VCaP (cell line): Measurements from ENCODE around the gene PRICKLE4.

Experiments
- H3K27ac ChIP-seq: fragments of 450-650 bp; 2 replicates; pipeline ENCODE4 v1.5.1; 2017
- TF ChIP-seq, protein P1 (sequence below): fragments of 450-650 bp; conservative IDR thresholded peaks from 2 replicates; pipeline ENCODE4 v1.5.1; 2017; ENCODE audit warnings: mild to moderate bottlenecking, moderate library complexity

PRICKLE4 gene

GRCh38 chr6:41823178-41823577 is 42.6 kb downstream of the PRICKLE4 start:
- TF ChIP-seq, protein P1, sequence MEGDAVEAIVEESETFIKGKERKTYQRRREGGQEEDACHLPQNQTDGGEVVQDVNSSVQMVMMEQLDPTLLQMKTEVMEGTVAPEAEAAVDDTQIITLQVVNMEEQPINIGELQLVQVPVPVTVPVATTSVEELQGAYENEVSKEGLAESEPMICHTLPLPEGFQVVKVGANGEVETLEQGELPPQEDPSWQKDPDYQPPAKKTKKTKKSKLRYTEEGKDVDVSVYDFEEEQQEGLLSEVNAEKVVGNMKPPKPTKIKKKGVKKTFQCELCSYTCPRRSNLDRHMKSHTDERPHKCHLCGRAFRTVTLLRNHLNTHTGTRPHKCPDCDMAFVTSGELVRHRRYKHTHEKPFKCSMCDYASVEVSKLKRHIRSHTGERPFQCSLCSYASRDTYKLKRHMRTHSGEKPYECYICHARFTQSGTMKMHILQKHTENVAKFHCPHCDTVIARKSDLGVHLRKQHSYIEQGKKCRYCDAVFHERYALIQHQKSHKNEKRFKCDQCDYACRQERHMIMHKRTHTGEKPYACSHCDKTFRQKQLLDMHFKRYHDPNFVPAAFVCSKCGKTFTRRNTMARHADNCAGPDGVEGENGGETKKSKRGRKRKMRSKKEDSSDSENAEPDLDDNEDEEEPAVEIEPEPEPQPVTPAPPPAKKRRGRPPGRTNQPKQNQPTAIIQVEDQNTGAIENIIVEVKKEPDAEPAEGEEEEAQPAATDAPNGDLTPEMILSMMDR: no peak
- H3K27ac ChIP-seq: peak overlapping the region; percentile 75; the same call in 1 of the 2 replicates

DNA sequence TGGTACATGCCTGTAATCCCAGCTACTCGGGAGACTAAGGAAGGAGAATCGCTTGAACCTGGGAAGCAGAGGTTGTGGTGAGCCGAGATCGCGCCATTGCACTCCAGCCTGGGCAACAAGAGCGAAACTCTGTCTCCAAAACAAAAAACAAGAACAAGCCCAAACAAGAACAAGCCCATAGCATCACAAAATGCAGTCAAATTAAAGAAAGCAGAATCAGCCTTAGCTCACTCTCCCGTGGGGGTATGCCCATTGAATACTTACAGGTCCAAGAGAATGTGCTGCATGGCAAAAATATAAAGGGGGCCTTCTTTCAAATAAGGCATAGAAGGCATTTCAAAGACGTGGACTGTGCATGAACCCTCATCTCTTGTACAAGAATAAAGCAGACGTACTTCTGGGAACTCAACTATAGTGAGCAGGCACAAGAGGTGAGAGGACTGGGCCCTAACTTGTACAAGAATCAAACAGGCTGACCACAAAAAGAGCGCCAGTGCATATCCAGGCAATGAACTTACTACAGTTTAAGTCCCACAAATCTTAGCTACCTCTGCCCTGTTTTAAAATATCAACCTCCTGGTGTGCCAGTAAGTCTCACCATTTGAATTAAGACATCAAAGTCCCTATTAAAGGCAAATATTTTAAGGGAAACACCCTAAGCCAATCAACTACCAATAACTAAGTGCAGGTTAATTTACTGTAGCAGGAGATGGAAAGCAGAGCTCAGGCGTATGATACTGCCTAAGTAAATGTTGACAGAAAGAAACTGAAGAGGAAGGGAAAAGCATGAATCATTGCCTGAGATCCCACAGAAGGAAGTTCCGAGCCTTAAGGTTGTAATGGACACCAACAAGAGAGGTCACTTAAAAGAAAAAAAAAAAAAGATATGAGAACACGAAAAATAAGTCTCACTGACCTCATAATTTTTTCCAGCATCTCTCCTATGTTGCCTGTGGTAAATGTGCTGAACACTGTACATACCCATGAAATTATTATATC is 44.3 kb downstream of the PRICKLE4 start:
- TF ChIP-seq, protein P1: no peak

DNA sequence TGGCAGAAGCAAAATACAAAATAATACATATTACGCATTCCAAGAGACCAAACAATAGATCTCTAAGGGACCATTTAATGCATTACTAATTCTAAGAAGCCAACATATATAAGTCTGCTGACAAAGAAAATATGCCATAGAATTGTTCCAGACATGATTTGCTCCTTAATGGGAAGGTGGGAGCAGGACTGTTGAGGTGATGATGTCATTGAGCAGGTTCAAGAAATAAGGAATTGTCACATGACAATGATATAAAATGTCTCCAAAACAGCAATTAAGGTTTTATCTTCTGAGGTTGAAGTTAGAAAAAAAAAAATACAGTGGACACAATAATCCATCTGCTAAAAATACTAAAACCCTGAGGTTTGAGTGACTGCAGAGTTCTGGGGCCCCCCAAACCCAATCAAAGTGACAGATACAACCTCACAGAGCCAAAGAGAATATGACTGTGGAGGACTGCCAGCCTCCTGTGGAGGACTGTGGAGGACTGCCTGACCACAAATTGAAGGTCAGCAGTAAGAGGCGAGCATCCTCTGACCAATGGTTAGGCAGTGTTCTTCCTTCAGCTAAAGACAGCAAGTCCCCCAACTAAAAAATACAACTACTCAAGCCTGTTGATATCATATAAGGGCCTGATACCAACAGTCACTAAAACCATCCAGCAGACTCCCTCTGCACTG is 45.9 kb downstream of the PRICKLE4 start:
- H3K27ac ChIP-seq: no peak overlapping the region
- TF ChIP-seq, protein P1: no peak

More for the DNA sequence above, 44.3 kb downstream of the PRICKLE4 start:
- H3K27ac ChIP-seq: peak overlapping the region; percentile 75

GRCh38 chr6:41832263-41832662 is 51.7 kb downstream of the PRICKLE4 start:
- no peak overlapping the region for H3K27ac ChIP-seq
- TF ChIP-seq, protein P1: no peak

GRCh38 chr6:41836022-41836659 is 55.6 kb downstream of the PRICKLE4 start:
- TF ChIP-seq, protein P1: no peak
- no peak overlapping the region for H3K27ac ChIP-seq

GRCh38 chr6:41836660-41837052 is 56.1 kb downstream of the PRICKLE4 start:
- TF ChIP-seq, protein P1: no peak
- no peak overlapping the region for H3K27ac ChIP-seq
